ENCODE data around the gene INAFM1. TPM values are rescaled to one million over a fixed set of nuclear protein-coding genes. Genes with fewer than 3 reads are reported as not detected.
A peak's percentile ranks its signal among the peaks of the same experiment; 100 is the strongest.

INAFM1 gene
- total and polyA plus RNA-seq, 9 of the 15 experiments (the other 6 are each of a cell fraction or from before 2014, with no cell fraction given) = 0.71 to 30.9 (median 3.1) TPM

DNA sequence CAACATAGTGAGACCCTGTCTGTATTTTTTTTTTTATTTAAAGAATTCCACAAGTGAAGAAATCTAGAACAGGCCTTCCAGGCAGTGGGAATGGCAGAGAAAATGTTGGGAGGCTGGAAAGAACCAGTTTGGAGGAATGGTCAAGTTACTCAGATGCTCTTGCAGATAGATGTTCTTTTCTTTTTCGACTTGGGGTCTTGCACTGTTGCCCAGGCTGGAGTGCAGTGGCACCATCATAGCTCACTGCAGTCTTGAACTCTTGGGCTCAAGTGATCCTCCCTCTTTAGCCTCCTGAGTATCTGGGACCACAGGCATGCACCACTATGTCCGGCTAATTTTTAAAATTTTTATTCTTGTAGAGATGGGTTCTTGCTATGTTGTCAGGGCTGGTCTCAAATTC, 35.6 kb downstream of the INAFM1 start:
- no peak for FAIRE-seq
- in situ Hi-C loops (cut with MboI) (no loop called here), intact Hi-C loops (cut with micrococcal nuclease) (no loop called here)
- no peaks in the 10 kb centered on the region for H3K9me1 ChIP-seq (ENCODE audit: control insufficient read depth, insufficient read depth, low read length)
- ChIA-PET CTCF (ENCODE audit: low intra/inter-chr PET ratio) (interaction anchor here (1.8 kb wide), 1 partner anchor 81 kb away, joined by 9 read pairs; no protein-coding TSS in a partner anchor), POLR2A (no interaction called here)
- H3K4me1 ChIP-seq (replicated peaks in 1 of 2; ENCODE audit: control insufficient read depth in 2 of 2, insufficient read depth in 2 of 2, low read length in 2 of 2) = peaks cover 17 to 30% of the 10 kb centered on the region in 2 experiments; a peak in 4 of 5 replicates
- no peak for TF ChIP-seq TEAD1 (CRISPR knock-in tag; IDR thresholded peaks at IDR 0.05)
- peak; percentile 97 for TF ChIP-seq ZNF121 (CRISPR knock-in tag; conservative IDR thresholded peaks at IDR 0.05)
- TF ChIP-seq RBM25 (IDR thresholded peaks at IDR 0.05; ENCODE audit: low read depth, low read length, severe bottlenecking) = peak; percentile 68
- 0 out of 2 replicates have a peak, but pooled peaks have one; percentile 15 for TF ChIP-seq ADNP (tag; IDR thresholded peaks at IDR 0.05)
- no peak for TF ChIP-seq ZNF217 (CRISPR knock-in tag; IDR thresholded peaks at IDR 0.05)
- no peaks in the 10 kb centered on the region for H3K9me3 ChIP-seq (replicated peaks; ENCODE audit: control insufficient read depth, insufficient read depth, low read depth, low read length)
- H4K20me1 ChIP-seq (replicated peaks; ENCODE audit: control insufficient read depth, insufficient read depth, low read length) = no peaks in the 10 kb centered on the region
- H3K4me2 ChIP-seq (ENCODE audit: insufficient read depth, low read length) = no peak overlapping the region
- BruUV-seq (replicated peaks) = no TSS peak
- no peak overlapping the region for H3K4me3 ChIP-seq
- no peak overlapping the region for H3K9ac ChIP-seq (ENCODE audit: insufficient read depth in 1 of 2, low read depth in 2 of 2, low read length in 2 of 2)
- H3K36me3 ChIP-seq (ENCODE audit: control insufficient read depth, insufficient read depth, low read length) = no peaks in the 10 kb centered on the region
- no peaks in the 10 kb centered on the region for H3K79me2 ChIP-seq (ENCODE audit: control insufficient read depth, insufficient read depth, low read length)
- 36% methylated on average over 2 of the region's 2 CpGs for WGBS (ENCODE audit: insufficient coverage, low coverage, missing lambda C conversion rate)
- H3K27ac ChIP-seq (ENCODE audit: extremely low read depth, low read depth, low read length) = no peak overlapping the region
- no peaks in the 10 kb centered on the region for H3K27me3 ChIP-seq (ENCODE audit: control insufficient read depth in 2 of 2, insufficient read depth in 2 of 2, low read length in 2 of 2)
- no peak overlapping the region for H2AFZ ChIP-seq (ENCODE audit: low read depth, low read length)
- DNase-seq (ENCODE audit: extremely low read depth in 1 of 4, low spot score in 3 of 4) = no peak
- ATAC-seq = no peak

- no TSS peak for BruUV-seq (replicated peaks)
- in situ Hi-C loops (cut with MboI) = no loop called here
- ATAC-seq (no peak), FAIRE-seq (no peak), DNase-seq (ENCODE audit: extremely low read depth in 1 of 4, low spot score in 3 of 4) (peak in 1 of 4 experiments; percentile 35)
- Histone ChIP-seq H3K9me1 (ENCODE audit: control insufficient read depth, insufficient read depth, low read length) (no peaks in the 10 kb centered on the region), H3K9me3 (replicated peaks; ENCODE audit: control insufficient read depth, insufficient read depth, low read depth, low read length) (no peaks in the 10 kb centered on the region), H3K4me2 (ENCODE audit: insufficient read depth, low read length) (no peak overlapping the region), H3K36me3 (ENCODE audit: control insufficient read depth, insufficient read depth, low read length) (no peaks in the 10 kb centered on the region), H3K27ac (ENCODE audit: extremely low read depth, low read depth, low read length) (no peak overlapping the region), H3K27me3 (ENCODE audit: control insufficient read depth in 2 of 2, insufficient read depth in 2 of 2, low read length in 2 of 2) (no peaks in the 10 kb centered on the region), H3K4me3 (no peak overlapping the region), H3K79me2 (ENCODE audit: control insufficient read depth, insufficient read depth, low read length) (no peaks in the 10 kb centered on the region), H3K9ac (ENCODE audit: insufficient read depth in 1 of 2, low read depth in 2 of 2, low read length in 2 of 2) (no peak overlapping the region), H3K4me1 (replicated peaks in 1 of 2; ENCODE audit: control insufficient read depth in 2 of 2, insufficient read depth in 2 of 2, low read length in 2 of 2) (peaks cover 14 to 30% of the 10 kb centered on the region in 2 experiments; a peak in 4 of 5 replicates), H2AFZ (ENCODE audit: low read depth, low read length) (no peak overlapping the region), H4K20me1 (replicated peaks; ENCODE audit: control insufficient read depth, insufficient read depth, low read length) (no peaks in the 10 kb centered on the region)
- ChIA-PET POLR2A (no interaction called here), CTCF (ENCODE audit: low intra/inter-chr PET ratio) (interaction anchor here (1.8 kb wide), 1 partner anchor 81 kb away, joined by 9 read pairs; no protein-coding TSS in a partner anchor)
- intact Hi-C loops (cut with micrococcal nuclease) = no loop called here
- WGBS (ENCODE audit: insufficient coverage, low coverage, missing lambda C conversion rate) = 13% methylated on average over 5 of the region's 5 CpGs
- TF ChIP-seq NFIC (IDR thresholded peaks at IDR 0.05) (peak; percentile 90), RBM15 (IDR thresholded peaks at IDR 0.05; ENCODE audit: insufficient read depth, low read length) (no peak), ZBTB5 (IDR thresholded peaks at IDR 0.05) (no peak), DNMT1 (IDR thresholded peaks at IDR 0.05) (no peak), ZNF239 (CRISPR knock-in tag; IDR thresholded peaks at IDR 0.05) (no peak), KDM1A (IDR thresholded peaks at IDR 0.05) (no peak), ZNF282 (CRISPR knock-in tag; IDR thresholded peaks at IDR 0.05) (no peak), TEAD4 (IDR thresholded peaks at IDR 0.05; ENCODE audit: low read length) (0 out of 2 replicates have a peak, but pooled peaks have one; percentile 9), TEAD4 (CRISPR knock-in tag; IDR thresholded peaks at IDR 0.05; ENCODE audit: borderline replicate concordance) (no peak), MED1 (CRISPR knock-in tag; IDR thresholded peaks at IDR 0.05; ENCODE audit: borderline replicate concordance) (no peak), SPI1 (IDR thresholded peaks at IDR 0.05; ENCODE audit: borderline replicate concordance, low read depth, low read length) (peak; percentile 21; the same call in 1 of the 2 replicates), WHSC1 (IDR thresholded peaks at IDR 0.05; ENCODE audit: low read length) (no peak), ARID2 (IDR thresholded peaks at IDR 0.05) (no peak)
Observed at GRCh38 chr19:47310819-47311218, 36.1 kb downstream of the INAFM1 start.

Measured in K562 (cell line).